ENCODE data around the gene SFT2D2.

Gene SFT2D2

DNA sequence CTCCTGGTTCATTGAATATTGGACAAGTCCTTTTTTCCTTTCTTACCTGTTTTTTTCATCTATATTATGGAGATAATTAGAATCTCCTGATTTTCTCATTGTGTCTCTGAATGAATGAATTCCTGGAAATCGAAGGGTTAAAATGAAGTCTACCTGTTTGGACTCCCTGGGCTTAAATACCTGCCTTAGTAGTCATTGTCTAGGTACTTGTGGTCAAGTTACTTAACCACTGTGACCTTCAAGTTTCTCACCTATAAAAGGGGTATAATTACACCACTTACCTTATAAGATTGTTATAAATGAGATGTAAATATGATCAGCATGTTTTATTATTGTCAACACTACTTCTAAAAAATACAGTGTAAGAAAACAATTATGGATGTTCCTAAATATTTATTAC, 45.8 kb downstream of the SFT2D2 start:
- no peak for DNase-seq

GRCh38 chr1:168273575-168273974, 47.8 kb downstream of the SFT2D2 start:
- no peak for DNase-seq

GRCh38 chr1:168279253-168279652, 53.4 kb downstream of the SFT2D2 start:
- no peak for DNase-seq

DNA sequence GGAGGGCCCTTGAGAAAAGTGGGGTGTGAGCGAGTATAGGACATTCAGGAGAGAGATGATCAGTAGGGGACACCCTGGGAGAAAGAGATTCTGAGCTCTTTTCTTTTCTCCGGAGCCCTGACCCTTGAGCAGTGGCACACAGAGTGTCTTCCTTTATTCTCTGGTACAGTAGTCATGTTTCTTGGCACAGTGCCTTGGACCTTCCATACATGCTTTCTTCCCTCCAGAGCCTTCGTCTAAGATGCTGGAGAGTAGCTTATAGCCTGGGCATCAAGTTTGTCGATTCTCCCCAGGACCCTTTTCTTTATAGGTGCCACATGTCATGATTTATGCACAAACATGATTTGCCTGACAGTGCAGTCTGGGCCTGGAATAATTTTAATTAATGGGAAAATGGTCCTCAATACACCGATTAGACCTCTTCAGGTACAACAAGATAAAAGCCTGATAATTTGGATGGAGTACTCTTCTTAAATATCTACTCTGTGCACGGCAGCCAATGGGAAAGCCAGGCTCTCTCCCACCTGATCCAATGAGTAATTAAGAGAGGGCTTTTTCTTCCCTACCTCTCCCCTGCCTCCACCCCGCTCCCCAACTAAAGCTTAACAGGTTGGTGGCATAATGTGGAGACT, 54.6 kb downstream of the SFT2D2 start, which contains the start of gene TBX19:
Gene TBX19, plus strand, starts transcription at position 582 of the 632 bp plus-strand sequence. CDS start 214 bp downstream, outside the sequence.
- DNase-seq = no peak

GRCh38 chr1:168281603-168282325, 56.0 kb downstream of the SFT2D2 start:
- no peak for DNase-seq

DNA sequence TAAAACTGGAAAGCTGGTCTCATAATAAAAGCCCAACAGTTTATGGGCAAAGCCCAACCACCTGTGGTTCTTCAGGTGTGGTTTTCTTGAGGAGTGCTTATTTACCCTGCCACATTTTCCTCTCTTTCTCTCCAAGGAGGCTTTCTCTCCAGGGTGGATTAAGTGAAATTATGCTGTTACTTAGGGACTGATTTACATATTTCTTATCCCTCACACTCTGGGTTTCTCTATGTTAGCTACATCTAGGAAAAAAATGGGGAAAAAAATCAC, 59.7 kb downstream of the SFT2D2 start:
- DNase-seq = no peak

DNA sequence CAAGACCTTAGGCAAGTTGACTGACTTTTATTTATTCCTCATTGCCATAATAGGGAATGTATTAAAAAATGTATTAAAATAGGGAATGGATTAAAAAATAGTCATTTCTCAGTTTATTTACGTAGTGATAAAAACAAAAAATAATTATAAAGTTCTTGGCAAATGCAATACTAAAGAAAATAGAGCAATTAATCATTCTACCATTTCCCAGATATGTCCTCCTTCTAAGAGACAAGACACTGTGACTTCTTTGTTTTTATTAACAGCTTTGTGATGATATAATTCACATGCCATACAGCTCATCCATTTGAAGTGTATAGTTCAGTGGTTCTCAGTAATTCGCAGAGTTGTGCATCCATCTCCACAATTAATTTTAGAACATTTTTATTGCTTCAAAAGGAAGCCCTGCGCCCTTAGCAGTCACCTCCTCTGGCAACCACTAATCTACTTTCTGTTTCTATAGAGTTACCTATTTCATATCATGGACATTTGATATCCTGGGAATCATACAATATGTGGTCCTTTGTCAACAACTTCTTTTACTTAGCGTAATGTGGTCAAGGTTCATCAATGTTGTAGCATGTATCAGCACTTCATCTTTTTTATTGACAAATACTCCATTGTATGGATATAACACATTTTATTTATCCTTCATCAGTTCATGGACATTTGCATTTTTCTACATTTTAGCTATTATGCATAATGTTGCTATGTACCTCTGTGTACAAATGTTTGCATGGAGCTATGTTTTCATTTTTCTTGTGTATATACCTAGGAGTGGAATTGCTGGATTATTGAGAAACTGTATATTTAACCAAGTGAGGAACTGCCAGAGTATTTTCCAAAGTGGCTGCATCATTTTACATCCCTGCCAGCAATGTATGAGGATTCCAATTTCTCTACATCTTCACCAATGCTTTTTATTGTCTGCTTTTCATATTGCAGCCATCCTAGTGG, 60.4 kb downstream of the SFT2D2 start:
- no peak for DNase-seq

DNA sequence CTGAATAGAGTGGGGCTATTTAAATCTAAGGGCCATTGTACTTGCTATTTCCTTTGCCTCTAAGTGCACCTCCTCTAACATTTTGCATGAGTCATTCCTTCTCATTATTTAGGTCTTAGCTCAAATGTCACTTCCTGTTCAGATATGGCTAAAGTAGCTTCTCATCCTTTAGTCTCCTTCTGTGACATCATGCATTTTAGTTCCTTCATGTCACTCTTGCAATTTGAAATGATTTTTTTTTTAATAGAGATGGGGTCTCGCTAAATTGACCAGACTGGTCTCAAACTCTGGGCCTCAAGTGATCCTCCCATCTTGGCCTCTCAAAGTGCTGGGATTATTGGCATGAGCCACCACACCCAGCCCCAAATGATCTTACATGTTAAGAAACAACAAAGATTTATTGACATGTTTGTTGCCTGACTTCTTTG, 61.4 kb downstream of the SFT2D2 start:
- DNase-seq = peak; percentile 80

GRCh38 chr1:168288311-168289052, 62.7 kb downstream of the SFT2D2 start:
- DNase-seq = peak; percentile 95

GRCh38 chr1:168291222-168291837, 65.5 kb downstream of the SFT2D2 start:
- no peak for DNase-seq

DNA sequence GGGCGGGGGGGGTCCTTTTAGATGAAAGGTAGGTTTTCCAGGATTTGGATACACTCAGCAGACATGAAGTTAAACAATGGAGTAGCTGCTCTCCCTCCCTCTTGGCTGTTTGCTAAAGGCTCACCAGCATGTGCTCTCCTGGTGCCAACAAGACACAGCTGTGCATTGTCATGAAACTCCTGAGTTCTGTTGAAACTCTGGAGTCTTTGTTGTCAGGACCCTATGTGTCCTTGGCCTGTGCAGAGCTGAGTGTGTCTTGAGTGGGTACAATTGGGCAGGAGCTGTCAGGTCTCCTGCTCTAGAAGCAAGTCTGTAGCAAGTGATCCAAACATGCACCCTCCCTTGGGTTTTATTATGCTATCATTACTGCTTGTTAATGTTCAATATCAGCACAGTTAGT, 67.6 kb downstream of the SFT2D2 start:
- no peak for DNase-seq

GRCh38 chr1:168295411-168296114, 69.8 kb downstream of the SFT2D2 start:
- DNase-seq = no peak

DNA sequence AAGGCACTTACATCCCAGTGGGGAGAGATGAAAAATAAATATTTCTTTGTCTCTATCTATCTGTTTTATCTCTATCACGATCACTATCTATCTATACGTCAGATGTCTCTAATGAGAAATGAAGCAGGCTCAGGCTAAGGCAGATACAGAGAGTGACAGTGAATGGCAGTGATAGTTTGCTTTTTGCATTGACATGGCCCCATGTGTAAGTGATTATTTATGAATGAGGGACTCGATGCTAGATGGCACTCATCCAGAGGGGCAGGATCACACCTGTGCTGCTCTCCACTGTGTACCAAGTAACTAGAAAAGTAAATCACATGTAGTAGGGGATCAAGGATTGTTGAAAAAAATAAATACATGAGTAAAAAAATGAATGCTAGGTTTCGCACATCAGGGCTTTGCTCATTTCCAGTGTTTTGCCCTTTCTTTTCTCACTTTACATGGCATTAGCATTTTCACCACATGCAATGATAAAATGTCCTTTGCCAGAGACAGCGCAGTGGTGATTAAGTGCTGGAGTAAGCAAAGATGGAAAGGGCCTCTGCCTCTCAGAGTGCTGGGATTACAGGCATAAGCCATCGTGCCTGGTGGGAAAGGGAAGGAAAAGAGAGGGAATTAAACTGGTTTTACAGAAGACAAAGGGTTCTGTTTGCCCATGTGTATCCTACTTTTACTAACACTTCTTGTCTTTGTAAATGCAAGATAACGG, 71.4 kb downstream of the SFT2D2 start:
- no peak for DNase-seq

DNA sequence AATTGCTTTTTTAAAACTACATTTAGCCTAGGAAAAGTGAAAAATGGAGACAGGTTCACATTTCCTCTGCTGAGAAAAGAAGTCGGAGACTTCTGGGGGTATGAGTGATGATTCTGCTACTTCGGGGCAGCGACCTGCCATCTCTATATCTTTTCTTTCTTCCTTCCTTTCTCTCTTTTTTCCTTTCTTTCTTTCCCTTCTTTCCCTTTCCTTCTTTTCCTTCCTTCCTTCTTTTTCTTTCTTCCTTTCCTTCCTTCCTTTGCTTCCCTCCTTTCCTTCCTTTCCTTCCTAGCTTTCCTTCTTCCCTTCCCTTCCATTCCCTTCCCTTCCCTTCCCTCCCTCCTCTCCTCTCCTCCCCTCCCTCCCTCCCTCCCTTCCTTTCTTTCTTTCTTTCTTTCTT, 72.6 kb downstream of the SFT2D2 start:
- no peak for DNase-seq

DNA sequence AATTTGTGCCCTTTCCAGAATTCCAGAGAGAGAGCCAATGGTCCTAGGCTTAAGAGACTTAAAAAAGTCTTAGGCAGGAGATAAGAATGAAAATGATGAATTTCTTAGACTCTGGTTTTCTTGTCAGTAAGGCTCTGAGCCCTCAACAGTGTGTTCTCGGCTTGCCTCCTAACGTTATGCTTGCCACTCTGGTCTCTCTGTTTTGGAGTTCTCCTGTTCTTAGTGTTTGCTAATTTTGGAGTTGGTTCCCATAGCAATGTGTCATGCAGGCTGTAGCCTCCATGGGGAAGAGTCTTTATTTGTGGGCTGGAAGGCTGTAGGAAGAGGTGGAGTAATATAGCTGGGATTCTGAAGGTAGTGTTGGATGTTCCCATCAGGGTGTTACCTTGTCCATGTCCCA, 74.8 kb downstream of the SFT2D2 start:
- peak; percentile 18 for DNase-seq

- DNase-seq = peak; percentile 99
These were observed 76.0 kb downstream of the SFT2D2 start for GRCh38 chr1:168301664-168302320.
